HG02623 (cell line): Measurements from ENCODE around the gene KLHL3.

Experiments
- ATAC-seq: cut with Tn5 transposase; IDR thresholded peaks from one replicate; pipeline ENCODE4 v1.9.1; 2021; ENCODE audit warnings: moderate library complexity; ENCODE audit not compliant: unreplicated experiment

The KLHL3 gene

GRCh38 chr5:137710086-137710485 lies 25.8 kb downstream of the KLHL3 start:
- no peak for ATAC-seq

GRCh38 chr5:137708796-137709559 lies 26.9 kb downstream of the KLHL3 start:
- no peak for ATAC-seq

- no peak for ATAC-seq
These were observed 27.8 kb downstream of the KLHL3 start for GRCh38 chr5:137708062-137708461.

- no peak for ATAC-seq
These were observed 29.0 kb downstream of the KLHL3 start for GRCh38 chr5:137706841-137707240.

- ATAC-seq: no peak
These were observed 30.8 kb downstream of the KLHL3 start for GRCh38 chr5:137705106-137705505.

GRCh38 chr5:137703565-137703964 lies 32.3 kb downstream of the KLHL3 start:
- ATAC-seq: no peak

GRCh38 chr5:137700282-137700680 lies 35.6 kb downstream of the KLHL3 start:
- ATAC-seq: no peak

- ATAC-seq: no peak
These were observed 36.3 kb downstream of the KLHL3 start for GRCh38 chr5:137699336-137700281.

GRCh38 chr5:137696481-137696880 lies 39.4 kb downstream of the KLHL3 start:
- no peak for ATAC-seq

- ATAC-seq: no peak
These were observed 40.0 kb downstream of the KLHL3 start for GRCh38 chr5:137695651-137696428.

- ATAC-seq: no peak
These were observed 41.8 kb downstream of the KLHL3 start for GRCh38 chr5:137693951-137694721.

- ATAC-seq: no peak
These were observed 42.5 kb downstream of the KLHL3 start for GRCh38 chr5:137693307-137693950.

- ATAC-seq: no peak
These were observed 46.6 kb downstream of the KLHL3 start for GRCh38 chr5:137689306-137689705.

GRCh38 chr5:137688210-137688840 lies 47.6 kb downstream of the KLHL3 start:
- ATAC-seq: no peak

- ATAC-seq: no peak
These were observed 51.1 kb downstream of the KLHL3 start for GRCh38 chr5:137684761-137685160.

GRCh38 chr5:137681191-137681590 lies 54.7 kb downstream of the KLHL3 start:
- ATAC-seq: no peak

- no peak for ATAC-seq
These were observed 56.0 kb downstream of the KLHL3 start for GRCh38 chr5:137679910-137680309.

GRCh38 chr5:137679195-137679594 lies 56.7 kb downstream of the KLHL3 start:
- no peak for ATAC-seq

GRCh38 chr5:137672881-137673280 lies 63.0 kb downstream of the KLHL3 start:
- no peak for ATAC-seq
